ENCODE data around the gene SP3. TPM values are rescaled to one million over a fixed set of nuclear protein-coding genes. Genes with fewer than 3 reads are reported as not detected.

SP3 gene
- total and polyA plus RNA-seq, 9 of the 15 experiments (the other 6 are each of a cell fraction or from before 2014, with no cell fraction given): 12.0 to 106 (median 74.9) TPM

GRCh38 chr2:173964565-173965371, 405 bp downstream of the SP3 start (continued):
- no peak for TF ChIP-seq FOSL1 (tag; conservative IDR thresholded peaks at IDR 0.05)
- TF ChIP-seq ELF2 (CRISPR knock-in tag; IDR thresholded peaks at IDR 0.05): 0 out of 2 replicates have a peak, but pooled peaks have one; percentile 2
- TF ChIP-seq TGIF2 (CRISPR knock-in tag; IDR thresholded peaks at IDR 0.05): peak; percentile 93
- TF ChIP-seq BDP1 (IDR thresholded peaks at IDR 0.05; ENCODE audit: insufficient read depth, insufficient read length): no peak
- TF ChIP-seq GABPB2 (CRISPR knock-in tag; conservative IDR thresholded peaks at IDR 0.05): no peak
- TF ChIP-seq ZNF583 (CRISPR knock-in tag; IDR thresholded peaks at IDR 0.05): no peak
- 0 out of 2 replicates have a peak, but pooled peaks have one; percentile 7 for TF ChIP-seq ZBTB26 (CRISPR knock-in tag; IDR thresholded peaks at IDR 0.05)
- 0 out of 2 replicates have a peak, but pooled peaks have one; percentile 0 for TF ChIP-seq SMAD4 (CRISPR knock-in tag; conservative IDR thresholded peaks at IDR 0.05)
- 0 out of 2 replicates have a peak, but pooled peaks have one; percentile 4 for TF ChIP-seq ETS1 (conservative IDR thresholded peaks at IDR 0.05; ENCODE audit: control insufficient read depth, low read depth, low read length)
- TF ChIP-seq IRF1 (CRISPR knock-in tag; IDR thresholded peaks at IDR 0.05; ENCODE audit: borderline replicate concordance): no peak
- peak; percentile 14 for TF ChIP-seq CCNT2 (IDR thresholded peaks at IDR 0.05; ENCODE audit: borderline replicate concordance, extremely low read depth, insufficient read length, low read depth, low read length)
- no peak for TF ChIP-seq ZFP36 (IDR thresholded peaks at IDR 0.05; ENCODE audit: low read depth, low read length, partially characterized antibody)
- no peak; a peak in 1 of 4 replicates for TF ChIP-seq RAD21 (CRISPR knock-in tag; conservative IDR thresholded peaks at IDR 0.05 in 1 of 2, IDR thresholded peaks at IDR 0.05 in 1 of 2)
- peak; percentile 19; the same call in 1 of the 2 replicates for TF ChIP-seq ZNF76 (CRISPR knock-in tag; IDR thresholded peaks at IDR 0.05; ENCODE audit: borderline replicate concordance)
- no peak for TF ChIP-seq HDAC6 (IDR thresholded peaks at IDR 0.05; ENCODE audit: low read depth, low read length)
- peak in 1 of 2 experiments; percentile 91; a peak in 2 of 4 replicates for TF ChIP-seq KDM4B (IDR thresholded peaks at IDR 0.05; ENCODE audit: borderline replicate concordance in 2 of 2, low read depth in 1 of 2)
- TF ChIP-seq ZNF395 (CRISPR knock-in tag; IDR thresholded peaks at IDR 0.05): peak; percentile 61; the same call in 1 of the 2 replicates
- peak; percentile 27; the same call in 1 of the 2 replicates for TF ChIP-seq POLR2H (tag; IDR thresholded peaks at IDR 0.05; ENCODE audit: low read depth)
- no peak for TF ChIP-seq SAP30 (IDR thresholded peaks at IDR 0.05; ENCODE audit: borderline replicate concordance, insufficient read depth, low read depth, low read length, poor library complexity, severe bottlenecking)
- TF ChIP-seq TAF7 (tag; IDR thresholded peaks at IDR 0.05): peak; percentile 11; the same call in 1 of the 2 replicates
- TF ChIP-seq FOXK2 (conservative IDR thresholded peaks at IDR 0.05 in 1 of 2, IDR thresholded peaks at IDR 0.05 in 1 of 2; ENCODE audit: low read depth in 2 of 2): no peak

Data from K562 (cell line).